Fibroblast of lung (primary cell): ENCODE data around the gene TTC32. TPM values are rescaled to one million over a fixed set of nuclear protein-coding genes. Genes with fewer than 3 reads are reported as not detected.

ENCODE experiments used
- DNase-seq, 2 donors: peaks; one replicate each; pipeline versions ENCODE4 v3.0.0 to v3.0.0-alpha.2; 2010; ENCODE audit warnings: low read depth in 2 of 2
- H2AFZ ChIP-seq: 2 replicates; pipeline ENCODE4 v1.5.1; 2012; ENCODE audit warnings: low read length, control low read depth, inconsistent platforms
- H3K27ac ChIP-seq: 2 replicates; pipeline ENCODE4 v1.5.1; 2011; ENCODE audit warnings: low read length, control low read depth; ENCODE audit not compliant: insufficient read depth
- H3K27me3 ChIP-seq: 2 replicates; pipeline ENCODE4 v1.5.1; 2011; ENCODE audit warnings: mild to moderate bottlenecking, low read length; ENCODE audit not compliant: control insufficient read depth, insufficient read depth
- H3K36me3 ChIP-seq: 2 replicates; pipeline ENCODE4 v1.5.1; 2011; ENCODE audit warnings: low read length; ENCODE audit not compliant: control insufficient read depth, insufficient read depth
- H3K4me1 ChIP-seq: 2 replicates; pipeline ENCODE4 v1.5.1; 2011; ENCODE audit warnings: low read length; ENCODE audit not compliant: control insufficient read depth, insufficient read depth; ENCODE audit errors: extremely low read depth
- H3K4me2 ChIP-seq: 2 replicates; pipeline ENCODE4 v1.5.1; 2011; ENCODE audit warnings: low read length, control low read depth; ENCODE audit not compliant: insufficient read depth; ENCODE audit errors: extremely low read depth
- H3K4me3 ChIP-seq, 4 experiments: fragments of 200-600 bp in 1 of 4; sonication (generic) in 1 of 4; replicated peaks in 1 of 4; 2 replicates each; pipeline ENCODE4 v1.5.1; 2011 to 2016; ENCODE audit warnings: low read length in 4 of 4, low read depth in 3 of 4, mild to moderate bottlenecking in 3 of 4, control low read depth in 2 of 4, inconsistent platforms in 1 of 4, mixed read lengths in 1 of 4; ENCODE audit not compliant: insufficient read depth in 1 of 4; ENCODE audit errors: control extremely low read depth in 1 of 4
- H3K79me2 ChIP-seq: 2 replicates; pipeline ENCODE4 v1.5.1; 2012; ENCODE audit warnings: mild to moderate bottlenecking, low read length, inconsistent platforms; ENCODE audit not compliant: control insufficient read depth, insufficient read depth
- H3K9ac ChIP-seq: 2 replicates; pipeline ENCODE4 v1.5.1; 2011; ENCODE audit warnings: mild to moderate bottlenecking, low read length, control low read depth; ENCODE audit not compliant: insufficient read depth
- H3K9me3 ChIP-seq: 2 replicates; pipeline ENCODE4 v1.5.1; 2012; ENCODE audit warnings: low read depth, low read length; ENCODE audit not compliant: control insufficient read depth, insufficient read depth
- H4K20me1 ChIP-seq: 2 replicates; pipeline ENCODE4 v1.5.1; 2011; ENCODE audit warnings: low read length; ENCODE audit not compliant: control insufficient read depth, insufficient read depth; ENCODE audit errors: extremely low read depth
- EZH2 ChIP-seq: IDR thresholded peaks from 2 replicates; pipeline ENCODE4 v1.5.1; 2012; ENCODE audit warnings: low read length, control low read depth, mild to moderate bottlenecking; ENCODE audit errors: missing control alignments
- polyA plus RNA-seq, 2 donors: library from polyadenylated mRNA; depleted of rRNA in 1 of 2; stranded (reverse) in 1 of 2; unstranded in 1 of 2; fragments of >200 nt; gene quantifications; 2 replicates each; pipeline ENCODE4 v1.2.1, GENCODE V29; 2011 to 2012; ENCODE audit warnings: missing spikeins in 1 of 2
- total RNA-seq: library from RNA; depleted of rRNA; stranded (reverse); fragments of >200 nt; gene quantifications from 2 replicates; pipeline ENCODE4 v1.2.1, GENCODE V29; 2014
- TF ChIP-seq, protein P1 (sequence below), 2 donors: IDR thresholded peaks in 1 of 2; conservative IDR thresholded peaks in 1 of 2; 1 replicate in 1 of 2; 2 replicates in 1 of 2; pipeline ENCODE4 v1.5.1; 2011 to 2012; ENCODE audit warnings: low read length in 2 of 2, control low read depth in 1 of 2, inconsistent platforms in 1 of 2, low read depth in 1 of 2, mild to moderate bottlenecking in 1 of 2

Gene TTC32
- total and polyA plus RNA-seq, 2 donors (not counting 1 experiment from before 2014, with no cell fraction given): 4.7 to 5.8 TPM

DNA sequence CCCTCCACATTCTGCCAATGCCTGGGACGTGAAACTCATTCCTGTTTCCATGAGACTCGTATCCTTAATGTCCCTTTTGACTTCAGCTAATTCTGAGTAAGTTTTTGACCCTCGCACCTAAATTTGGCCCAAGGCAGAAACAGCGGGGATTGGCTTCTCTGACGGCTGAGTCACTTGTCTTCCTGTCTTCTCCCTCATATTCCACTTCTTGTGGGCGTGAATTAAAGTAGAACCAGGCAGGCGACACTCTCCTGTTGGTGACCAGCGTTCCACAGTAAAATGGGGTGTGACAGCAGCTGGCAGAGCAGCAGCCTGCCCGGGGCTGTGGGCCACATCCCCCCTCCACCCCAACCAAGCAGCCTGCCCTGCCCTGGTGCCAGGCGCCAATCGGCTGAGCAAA lies 15.5 kb downstream of the TTC32 start:
- Histone ChIP-seq H3K79me2 (no peaks in the 10 kb centered on the region), H3K27ac (no peak overlapping the region)

GRCh38 chr2:19885791-19886190 lies 16.0 kb downstream of the TTC32 start:
- no peak for DNase-seq
- Histone ChIP-seq H3K4me1 (no peaks in the 10 kb centered on the region), H3K4me2 (no peak overlapping the region), H3K9ac (no peak overlapping the region), H2AFZ (no peak overlapping the region), H3K9me3 (no peaks in the 10 kb centered on the region), H3K27me3 (peaks cover 9% of the 10 kb centered on the region), H3K4me3 (no peak overlapping the region), H3K79me2 (no peaks in the 10 kb centered on the region), H4K20me1 (no peaks in the 10 kb centered on the region), H3K36me3 (no peaks in the 10 kb centered on the region), H3K27ac (no peak overlapping the region)
- TF ChIP-seq, protein P1, sequence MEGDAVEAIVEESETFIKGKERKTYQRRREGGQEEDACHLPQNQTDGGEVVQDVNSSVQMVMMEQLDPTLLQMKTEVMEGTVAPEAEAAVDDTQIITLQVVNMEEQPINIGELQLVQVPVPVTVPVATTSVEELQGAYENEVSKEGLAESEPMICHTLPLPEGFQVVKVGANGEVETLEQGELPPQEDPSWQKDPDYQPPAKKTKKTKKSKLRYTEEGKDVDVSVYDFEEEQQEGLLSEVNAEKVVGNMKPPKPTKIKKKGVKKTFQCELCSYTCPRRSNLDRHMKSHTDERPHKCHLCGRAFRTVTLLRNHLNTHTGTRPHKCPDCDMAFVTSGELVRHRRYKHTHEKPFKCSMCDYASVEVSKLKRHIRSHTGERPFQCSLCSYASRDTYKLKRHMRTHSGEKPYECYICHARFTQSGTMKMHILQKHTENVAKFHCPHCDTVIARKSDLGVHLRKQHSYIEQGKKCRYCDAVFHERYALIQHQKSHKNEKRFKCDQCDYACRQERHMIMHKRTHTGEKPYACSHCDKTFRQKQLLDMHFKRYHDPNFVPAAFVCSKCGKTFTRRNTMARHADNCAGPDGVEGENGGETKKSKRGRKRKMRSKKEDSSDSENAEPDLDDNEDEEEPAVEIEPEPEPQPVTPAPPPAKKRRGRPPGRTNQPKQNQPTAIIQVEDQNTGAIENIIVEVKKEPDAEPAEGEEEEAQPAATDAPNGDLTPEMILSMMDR (conservative IDR thresholded peaks at IDR 0.05 in 1 of 2, IDR thresholded peaks at IDR 0.05 in 1 of 2; ENCODE audit: low read depth in 1 of 2, low read length in 2 of 2): no peak
- no peak for TF ChIP-seq EZH2

More for the DNA sequence above, 15.5 kb downstream of the TTC32 start:
- TF ChIP-seq EZH2: no peak
- TF ChIP-seq, protein P1 (conservative IDR thresholded peaks at IDR 0.05 in 1 of 2, IDR thresholded peaks at IDR 0.05 in 1 of 2; ENCODE audit: low read depth in 1 of 2, low read length in 2 of 2): no peak
- no peak overlapping the region for H3K9ac ChIP-seq
- no peak overlapping the region for H3K4me2 ChIP-seq
- no peak overlapping the region for H2AFZ ChIP-seq
- H3K4me3 ChIP-seq: no peak overlapping the region
- DNase-seq: no peak
- no peaks in the 10 kb centered on the region for H3K4me1 ChIP-seq
- no peaks in the 10 kb centered on the region for H4K20me1 ChIP-seq
- H3K36me3 ChIP-seq: no peaks in the 10 kb centered on the region
- H3K9me3 ChIP-seq: no peaks in the 10 kb centered on the region
- peaks cover 7% of the 10 kb centered on the region for H3K27me3 ChIP-seq

GRCh38 chr2:19883971-19884720 lies 17.6 kb downstream of the TTC32 start:
- TF ChIP-seq, protein P1 (conservative IDR thresholded peaks at IDR 0.05 in 1 of 2, IDR thresholded peaks at IDR 0.05 in 1 of 2; ENCODE audit: low read depth in 1 of 2, low read length in 2 of 2): no peak
- no peaks in the 10 kb centered on the region for H3K79me2 ChIP-seq
- no peak overlapping the region for H3K27ac ChIP-seq
- H3K4me3 ChIP-seq: no peak overlapping the region
- peaks cover 9% of the 10 kb centered on the region for H3K27me3 ChIP-seq
- H3K4me2 ChIP-seq: no peak overlapping the region
- no peak overlapping the region for H2AFZ ChIP-seq
- no peaks in the 10 kb centered on the region for H3K36me3 ChIP-seq
- no peaks in the 10 kb centered on the region for H3K4me1 ChIP-seq
- DNase-seq: no peak
- no peaks in the 10 kb centered on the region for H4K20me1 ChIP-seq
- H3K9ac ChIP-seq: no peak overlapping the region
- no peaks in the 10 kb centered on the region for H3K9me3 ChIP-seq
